ENCODE measurements around the gene ZFP64. TPM values are rescaled to one million over a fixed set of nuclear protein-coding genes. Genes with fewer than 3 reads are reported as not detected.
"Not testable (repeated sequence)": the region's sequence is repeated elsewhere in the genome, so short reads cannot be mapped to it uniquely, and the experiment has no call there.

Gene ZFP64
- total RNA-seq, 1 donor from 2014 or later: 12.9 TPM

DNA sequence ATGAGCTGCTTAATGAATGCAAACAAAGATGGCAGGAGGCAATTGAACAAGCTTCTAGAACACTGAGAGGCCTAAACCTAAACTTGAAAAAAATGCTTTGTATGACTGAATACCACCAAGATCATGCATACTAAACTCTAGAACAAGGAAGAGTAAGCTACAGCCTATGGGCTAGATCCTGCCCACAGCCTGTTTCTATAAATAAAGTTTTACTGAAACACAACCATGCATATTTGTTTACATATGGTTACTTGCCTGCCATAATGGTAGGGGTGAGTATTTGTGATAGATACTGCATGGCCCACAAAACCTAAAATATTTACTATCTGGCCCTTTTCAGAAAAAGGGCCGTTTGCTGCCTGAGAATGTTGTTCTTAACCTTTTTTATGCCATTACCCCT lies 37.0 kb downstream of the ZFP64 start:
- ATAC-seq: no peak

DNA sequence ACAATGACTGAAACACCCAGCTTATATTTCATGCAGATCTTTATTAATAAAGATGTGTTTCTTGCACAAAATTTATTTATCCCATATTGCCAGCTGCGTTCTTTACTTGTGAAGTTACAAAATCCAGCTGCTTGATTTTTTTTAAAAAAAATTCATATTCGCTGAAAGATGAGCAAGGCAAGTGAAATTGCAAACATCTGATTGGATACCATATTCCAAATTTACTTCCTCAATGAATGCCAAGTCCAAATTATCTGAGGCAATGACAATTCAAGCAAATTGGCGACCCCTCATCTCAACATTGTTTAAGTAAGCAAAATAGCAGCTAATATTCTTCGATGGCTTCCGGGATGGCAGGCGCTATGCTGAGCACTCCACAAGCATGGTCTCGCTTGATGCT lies 37.7 kb downstream of the ZFP64 start:
- no peak for ATAC-seq

DNA sequence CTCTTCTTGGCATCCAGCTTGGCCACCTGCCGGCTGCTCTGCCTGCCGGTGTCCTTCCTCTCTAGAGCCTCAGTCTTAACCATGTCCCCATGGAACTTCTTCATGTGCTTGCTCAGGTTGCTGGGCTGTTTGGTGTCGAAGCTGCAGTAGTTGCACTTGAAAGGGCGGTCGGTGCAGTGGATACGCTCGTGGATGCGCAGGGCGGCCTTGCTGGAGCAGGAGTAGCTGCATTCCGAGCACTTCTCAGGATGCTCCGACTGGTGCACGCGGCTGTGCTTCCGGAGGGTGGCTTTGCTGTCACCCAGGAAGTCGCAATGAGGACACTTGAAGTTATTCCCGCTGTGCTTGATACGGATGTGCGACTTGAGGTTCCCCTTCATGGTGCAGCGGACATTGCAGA lies 38.7 kb downstream of the ZFP64 start:
- no peak for ATAC-seq

DNA sequence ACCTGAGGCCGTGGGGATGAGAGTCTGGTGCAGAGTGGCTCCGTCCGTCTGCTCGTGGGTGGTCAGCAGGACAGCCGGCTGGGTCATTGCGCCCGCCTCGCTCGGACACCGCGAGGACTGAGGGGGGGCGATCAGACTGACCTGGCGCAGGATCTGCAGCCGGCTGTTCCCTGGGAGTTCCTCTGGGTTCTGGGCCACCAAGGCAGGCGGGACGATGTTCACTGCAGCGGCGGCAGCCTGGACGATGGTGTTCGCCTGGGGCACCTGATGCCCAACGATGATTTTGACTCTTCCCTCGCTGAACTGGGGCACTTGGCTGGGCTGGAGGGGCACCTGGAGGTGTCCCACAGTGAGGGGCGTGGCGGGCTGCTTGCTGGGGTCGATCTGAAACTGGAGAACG lies 39.2 kb downstream of the ZFP64 start:
- no peak for ATAC-seq

DNA sequence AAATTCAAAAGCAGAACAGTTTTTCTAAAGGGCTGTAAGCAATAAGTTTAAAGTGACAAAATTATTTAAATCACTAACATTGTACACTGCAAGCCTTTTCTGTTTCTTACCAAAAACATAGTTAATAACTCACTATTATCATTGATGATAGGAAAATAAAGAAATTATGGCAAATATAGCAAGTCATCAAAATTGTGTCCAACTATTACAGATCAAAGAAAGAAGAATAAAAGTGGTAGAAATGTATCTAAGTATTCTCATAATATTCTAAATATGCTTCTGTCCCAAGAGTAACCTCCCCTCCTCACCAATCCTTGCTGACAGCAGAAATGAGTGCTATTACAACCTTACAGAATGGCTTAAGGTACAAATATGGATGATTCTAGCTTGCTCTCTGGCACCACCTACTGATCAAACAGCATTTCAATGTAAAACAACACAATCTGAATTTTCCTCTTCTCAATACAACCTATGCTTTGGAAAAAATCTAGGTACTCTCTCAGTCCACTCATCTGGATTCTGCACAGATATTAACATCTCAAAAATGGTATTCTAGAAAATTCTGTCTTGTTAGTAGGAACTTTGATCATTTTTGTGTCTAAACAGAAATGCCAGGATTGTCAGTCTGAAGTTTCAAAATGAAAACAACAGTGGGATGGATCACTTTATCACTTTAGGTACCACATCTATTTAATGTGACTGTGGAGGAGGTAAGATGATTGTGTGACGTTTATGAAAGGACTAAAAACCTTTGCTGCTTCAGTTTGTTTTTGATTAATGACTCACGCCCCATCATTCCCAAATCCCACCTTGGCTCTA lies 40.9 kb downstream of the ZFP64 start:
- ATAC-seq: peak; percentile 29

DNA sequence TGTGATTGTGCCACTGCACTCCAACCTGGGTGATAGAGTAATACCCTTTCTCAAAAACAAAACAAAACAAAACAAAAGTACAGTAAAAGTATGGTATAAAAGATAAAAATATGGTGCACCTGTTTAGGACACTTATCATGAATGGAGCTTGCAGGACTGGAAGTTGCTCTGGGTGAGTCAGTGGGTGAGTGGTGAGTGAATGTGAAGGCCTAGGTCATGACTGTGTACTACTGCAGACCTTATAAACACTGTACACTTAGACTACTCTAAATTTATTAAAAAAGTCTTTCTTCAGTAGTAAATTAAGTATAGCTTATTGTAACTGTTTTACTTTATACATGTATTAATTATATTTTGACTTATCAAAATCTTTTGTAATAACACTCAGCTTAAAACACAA lies 46.0 kb downstream of the ZFP64 start:
- ATAC-seq: no peak

DNA sequence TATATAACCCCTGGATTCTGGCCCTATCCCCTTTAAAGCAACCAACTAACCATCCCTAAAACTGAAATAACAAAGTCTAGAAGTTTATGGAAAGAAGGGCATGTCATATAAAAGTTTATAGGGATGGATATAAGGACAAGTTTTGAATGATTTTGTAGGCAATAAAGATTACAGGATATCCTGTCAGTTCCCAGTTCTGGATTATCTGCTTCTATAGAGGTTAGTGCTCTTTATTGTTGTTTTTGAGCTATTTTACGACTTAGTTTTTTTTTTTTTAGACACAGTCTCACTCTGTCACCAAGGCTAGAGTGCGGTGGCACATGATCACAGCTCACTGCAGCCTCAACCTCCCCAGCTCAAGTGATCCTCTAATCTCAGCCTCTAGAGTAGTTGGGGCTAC lies 48.3 kb downstream of the ZFP64 start:
- ATAC-seq: no peak

DNA sequence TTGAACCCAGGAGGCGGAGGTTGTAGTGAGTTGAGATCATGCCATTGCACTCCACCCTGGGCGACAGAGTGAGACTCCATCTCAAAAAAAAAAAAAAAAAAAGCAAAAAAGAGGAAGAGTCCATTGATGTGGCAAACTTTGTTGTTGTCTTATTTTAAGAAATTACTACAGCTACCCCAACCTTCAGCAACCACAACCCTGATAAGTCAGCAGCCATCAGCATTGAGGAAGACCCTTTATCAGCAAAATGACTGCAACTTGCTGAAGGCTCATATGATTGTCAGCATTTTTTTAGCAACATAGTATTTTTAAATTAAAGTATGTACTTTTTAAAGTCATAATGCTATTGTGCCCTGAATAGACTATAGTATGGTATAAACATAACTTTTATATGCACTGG lies 48.8 kb downstream of the ZFP64 start:
- ATAC-seq: no peak

DNA sequence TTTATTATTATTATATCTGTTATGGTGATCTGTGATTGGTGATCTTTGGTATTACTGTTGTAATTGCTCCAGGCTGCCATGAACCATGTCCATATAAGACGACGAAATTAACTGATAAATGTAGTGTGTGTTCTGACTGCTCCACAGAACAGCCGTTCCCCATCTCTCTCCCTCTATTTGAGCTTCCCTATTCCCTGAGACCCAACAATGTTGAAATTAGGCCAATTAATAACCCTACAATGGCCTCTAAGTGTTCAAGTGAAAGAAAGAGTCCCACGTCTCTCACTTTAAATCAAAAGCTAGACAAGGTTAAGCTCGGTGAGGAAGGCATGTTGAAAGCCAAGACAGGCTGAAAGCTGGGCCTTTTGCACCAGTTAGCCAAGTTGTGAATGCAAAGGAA lies 51.6 kb downstream of the ZFP64 start:
- ATAC-seq: no peak

DNA sequence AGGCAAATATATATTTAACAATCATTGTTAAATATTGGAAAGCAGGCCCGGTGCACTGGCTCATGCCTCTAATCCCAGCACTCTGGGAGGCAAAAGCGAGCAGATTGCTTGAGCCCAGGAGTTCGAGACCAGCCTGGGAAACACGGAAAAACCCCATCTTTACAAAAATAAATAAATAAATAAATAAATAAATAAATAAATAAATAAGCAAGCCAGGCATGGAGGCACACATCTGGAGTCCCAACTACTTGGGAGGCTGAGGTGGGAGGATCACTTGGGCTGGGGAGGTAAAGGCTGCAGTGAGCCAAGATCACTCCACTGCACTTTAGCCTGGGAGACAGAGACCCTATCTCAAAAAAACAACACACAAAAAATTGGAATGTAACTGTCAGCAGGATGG lies 53.7 kb downstream of the ZFP64 start:
- no peak for ATAC-seq

DNA sequence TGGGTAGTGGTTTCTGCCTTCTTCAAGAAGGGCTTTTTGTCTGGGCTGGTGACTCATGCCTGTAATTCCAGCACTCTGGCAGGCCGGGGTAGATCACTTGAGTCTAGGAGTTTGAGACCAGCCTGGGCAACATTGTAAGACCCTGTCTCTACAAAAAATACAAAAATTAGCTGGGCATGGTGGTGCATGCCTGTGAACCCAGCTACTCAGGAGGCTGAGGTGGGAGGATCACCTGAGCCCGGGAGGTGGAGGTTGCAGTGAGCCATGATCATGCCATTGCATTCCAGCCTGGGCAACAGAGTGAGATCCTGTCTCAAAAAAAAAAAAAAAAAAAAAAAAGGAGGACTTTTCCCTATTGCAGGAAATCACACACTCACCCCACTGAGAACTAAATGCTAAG lies 57.9 kb downstream of the ZFP64 start:
- not testable (repeated sequence) for ATAC-seq

DNA sequence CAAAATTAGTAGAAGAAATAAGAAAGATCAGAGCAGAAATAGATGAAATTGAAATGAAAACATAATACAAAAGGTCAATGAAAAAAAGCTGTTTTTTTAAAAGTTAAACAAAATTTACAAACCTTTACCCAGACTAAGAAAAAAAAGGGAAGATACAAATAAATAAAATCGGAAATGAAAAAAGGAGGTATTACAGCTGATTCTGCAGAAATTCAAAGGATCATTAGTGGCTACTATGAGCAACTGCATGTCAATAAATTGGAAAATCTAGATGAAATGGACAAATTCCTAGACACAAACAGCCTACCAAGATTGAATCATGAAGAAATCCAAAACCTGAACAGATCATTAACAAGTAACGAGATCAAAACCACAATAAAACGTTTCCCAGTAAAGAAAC lies 59.2 kb downstream of the ZFP64 start:
- ATAC-seq: no peak

DNA sequence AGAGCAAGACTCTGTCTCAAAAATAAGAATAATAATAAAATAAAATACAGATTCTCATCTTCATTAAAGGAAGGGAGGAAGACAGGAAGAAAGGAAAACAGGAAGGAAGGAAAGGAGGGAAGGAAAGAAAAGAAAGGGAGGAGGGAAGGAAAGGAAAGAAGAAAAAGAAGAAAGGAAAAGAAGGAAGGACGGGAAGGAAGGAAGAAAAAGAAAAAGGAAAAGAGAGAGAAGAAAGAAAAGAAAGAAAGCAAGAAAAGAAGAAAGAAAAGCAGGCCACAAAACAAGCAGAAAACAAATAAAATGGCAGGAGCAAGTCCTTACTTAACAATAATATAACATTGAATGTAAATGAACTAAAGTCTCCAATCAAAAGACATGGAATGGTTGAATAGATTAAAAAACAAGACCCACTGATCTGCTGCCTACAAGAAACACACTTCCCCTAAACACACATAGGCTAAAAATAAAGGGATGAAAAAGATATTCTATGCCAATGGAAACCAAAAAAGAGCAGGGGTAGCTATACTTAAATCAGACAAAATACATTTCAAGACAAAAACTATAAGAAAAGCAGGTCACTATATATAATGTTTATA lies 60.4 kb downstream of the ZFP64 start:
- ATAC-seq: no peak

DNA sequence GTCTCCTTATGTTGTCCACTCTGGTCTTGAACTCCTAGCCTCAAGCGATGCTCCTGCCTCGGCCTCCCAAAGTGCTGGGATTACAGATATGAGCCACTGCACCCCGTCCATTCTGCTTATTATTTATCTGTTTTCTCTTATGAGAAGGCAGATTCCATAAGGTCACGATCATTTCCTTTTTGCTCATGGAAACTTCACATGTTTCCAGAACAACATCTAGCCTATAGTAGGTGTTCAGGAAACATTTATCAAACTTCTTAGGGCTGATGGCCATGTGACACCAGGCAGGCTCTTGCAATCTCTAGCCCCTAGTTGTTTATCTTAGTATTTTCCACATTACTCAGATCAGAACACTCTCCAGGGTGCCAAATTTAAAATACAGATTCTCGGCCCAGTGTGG lies 61.2 kb downstream of the ZFP64 start:
- ATAC-seq: no peak

DNA sequence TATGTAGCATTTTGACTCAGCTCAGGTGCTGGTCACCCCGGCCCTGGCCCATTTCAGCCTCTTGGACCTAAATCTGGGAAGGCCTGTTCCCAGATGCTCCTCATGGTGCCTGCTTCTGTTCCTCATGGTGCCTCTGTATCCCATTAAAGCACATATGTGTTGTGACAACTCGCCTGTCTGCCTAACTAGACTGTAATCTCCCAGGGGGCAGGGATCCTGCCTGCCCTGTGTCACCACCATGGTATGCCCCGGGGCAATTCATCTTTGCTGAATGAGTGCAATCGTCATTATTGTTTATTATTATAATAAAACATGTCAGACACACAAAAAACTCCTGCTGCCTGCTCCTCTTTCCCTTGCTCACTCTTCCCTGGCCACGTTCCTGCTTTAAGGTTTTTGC lies 62.0 kb downstream of the ZFP64 start:
- ATAC-seq: no peak

DNA sequence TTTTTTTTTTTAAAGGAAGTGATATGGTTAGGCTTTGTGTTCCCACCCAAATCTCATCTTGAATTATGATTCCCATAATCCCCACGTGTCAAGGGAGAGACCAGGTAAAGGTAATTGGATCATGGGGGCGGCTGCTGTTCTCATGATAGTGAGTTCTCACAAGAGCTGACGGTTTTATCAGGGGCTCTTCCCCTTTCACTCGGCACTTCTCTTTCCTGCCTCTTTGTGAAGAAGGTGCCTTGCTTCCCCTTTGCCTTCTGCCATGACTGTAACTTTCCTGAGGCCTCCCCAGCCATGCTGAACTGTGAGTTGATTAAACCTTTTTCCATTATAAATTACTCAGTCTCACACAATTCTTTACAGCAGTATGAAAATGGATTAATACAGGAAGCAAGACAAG lies 64.3 kb downstream of the ZFP64 start:
- ATAC-seq: no peak

DNA sequence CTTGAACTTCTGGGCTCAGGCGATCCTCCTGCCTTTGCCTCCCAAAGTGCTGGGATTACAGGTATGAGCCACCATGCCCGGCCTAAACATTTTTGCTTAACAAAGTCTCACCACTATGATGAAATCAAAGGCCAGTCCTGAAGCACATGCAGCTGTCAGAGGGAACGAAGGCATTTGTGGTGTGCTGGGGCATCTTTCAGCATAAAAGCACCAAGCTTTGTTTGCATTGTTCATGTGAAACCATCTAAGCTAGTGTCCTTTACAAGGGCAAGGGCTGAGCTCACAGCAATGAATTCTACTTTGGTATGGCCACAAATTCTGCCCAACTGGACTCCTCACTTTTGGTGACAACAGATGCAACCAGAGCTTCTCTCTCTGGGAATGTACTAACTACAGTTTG lies 66.8 kb downstream of the ZFP64 start:
- no peak for ATAC-seq

DNA sequence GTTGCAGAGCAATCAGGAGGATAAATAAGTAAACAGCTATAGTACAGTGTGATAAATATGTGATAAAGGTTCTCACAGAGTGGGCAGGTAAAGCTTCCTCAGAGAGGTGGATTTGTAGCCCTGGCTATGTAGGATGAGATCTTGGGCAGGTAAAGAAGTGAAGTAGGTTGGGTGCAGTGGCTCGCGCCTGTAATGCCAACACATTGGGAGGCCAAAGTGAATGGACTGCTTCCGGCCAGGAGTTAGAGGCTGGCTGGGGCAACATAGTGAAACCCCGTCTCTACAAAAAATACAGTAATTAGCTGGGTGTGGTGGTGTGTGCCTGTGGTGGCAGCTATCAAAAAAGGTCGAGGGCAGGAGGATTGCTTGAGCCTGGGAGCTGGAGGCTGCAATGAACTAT lies 72.9 kb downstream of the ZFP64 start:
- no peak for ATAC-seq

DNA sequence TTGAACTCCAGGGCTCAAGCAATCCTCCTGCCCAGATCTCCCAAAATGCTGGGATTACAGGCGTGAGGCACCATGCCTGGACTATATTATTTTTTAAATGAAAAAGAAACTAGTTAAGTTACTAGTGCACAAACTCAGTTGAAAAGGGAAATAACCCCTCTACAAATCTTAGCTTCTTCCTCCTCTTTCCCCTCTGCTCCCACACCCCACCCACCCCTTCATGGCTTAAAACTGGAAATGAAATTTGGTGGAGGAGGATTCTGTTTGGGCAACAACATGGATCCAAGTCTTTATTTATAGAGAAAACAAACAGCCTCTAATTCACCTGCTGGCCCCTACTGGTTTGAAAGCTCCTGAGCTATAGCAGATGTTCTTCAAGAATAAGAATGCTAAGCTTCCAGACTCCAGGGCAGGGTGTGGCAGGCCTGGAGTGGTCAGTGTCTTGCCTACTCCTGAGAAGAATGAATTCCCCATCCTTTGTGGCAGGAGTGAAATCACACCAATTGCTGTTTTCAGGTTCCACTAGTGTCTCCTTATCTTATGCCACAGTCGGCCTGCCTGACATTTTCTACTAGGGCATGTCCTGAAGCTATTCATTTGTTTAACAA lies 73.5 kb downstream of the ZFP64 start:
- no peak for ATAC-seq

DNA sequence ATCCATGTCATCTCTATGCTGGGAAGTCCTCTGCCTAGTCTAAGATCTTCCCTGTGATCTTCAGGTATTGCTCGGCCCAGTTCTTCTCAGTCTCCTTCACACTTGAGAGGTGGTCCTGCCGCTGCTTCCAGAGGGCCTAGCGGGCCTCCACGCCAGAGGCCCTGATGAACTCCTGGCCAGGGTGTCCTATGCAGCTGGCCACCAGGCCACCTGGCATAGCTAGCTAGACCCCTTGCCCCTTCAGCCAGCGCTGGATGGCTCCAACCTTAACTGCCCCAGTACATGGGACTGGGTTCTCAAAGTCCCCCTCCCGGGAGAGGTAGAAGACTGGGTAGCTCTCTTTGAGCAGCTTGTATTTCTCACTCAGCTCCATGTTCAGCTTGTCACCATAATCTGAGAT lies 81.1 kb downstream of the ZFP64 start:
- ATAC-seq: no peak

DNA sequence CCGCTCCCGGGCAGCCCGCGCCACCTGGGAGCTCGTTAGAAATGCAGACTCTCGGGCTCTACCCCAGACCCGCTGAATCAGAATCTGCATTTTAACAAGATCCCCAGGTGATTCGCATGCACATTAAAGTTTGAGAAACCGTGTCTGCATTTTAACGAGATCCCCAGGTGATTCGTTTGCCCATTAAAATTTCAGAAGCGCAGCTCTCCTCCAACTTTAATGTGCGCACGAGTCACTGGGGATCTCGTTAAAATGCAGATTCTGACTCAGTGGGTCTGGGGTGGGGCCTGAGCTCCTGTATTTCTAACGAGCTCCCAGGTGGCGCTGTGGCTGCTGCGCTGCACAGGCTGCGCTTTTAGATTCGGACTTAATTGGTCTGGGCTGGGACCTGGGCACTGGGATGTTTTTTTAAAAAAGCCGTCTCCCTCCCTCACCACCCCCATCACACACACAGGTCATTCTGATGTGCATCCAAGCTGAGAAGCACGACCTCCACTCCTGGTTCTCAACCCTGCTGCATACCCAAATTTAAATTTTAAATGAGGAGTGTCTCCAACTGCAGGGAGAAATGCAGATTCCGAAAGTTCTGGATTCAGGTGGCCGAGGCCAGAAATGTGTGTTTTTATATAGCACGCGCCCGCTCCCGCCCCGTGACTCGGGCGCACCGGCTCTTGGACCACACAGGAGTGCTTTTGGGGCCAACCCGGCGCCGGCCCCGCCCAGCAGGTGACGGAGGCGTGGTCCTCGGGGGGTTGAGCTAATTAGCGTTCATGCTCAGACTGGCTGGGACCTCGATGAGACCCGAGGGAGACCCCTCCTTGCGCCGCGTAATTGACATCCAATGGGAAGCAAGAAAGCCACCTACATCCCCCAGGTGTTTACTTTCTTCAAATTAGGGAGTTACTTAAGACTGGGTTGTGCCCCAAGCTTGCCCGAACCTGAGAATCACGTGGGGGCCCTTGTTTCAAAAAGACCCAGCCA lies 85.8 kb downstream of the ZFP64 start:
- ATAC-seq: peak; percentile 84

DNA sequence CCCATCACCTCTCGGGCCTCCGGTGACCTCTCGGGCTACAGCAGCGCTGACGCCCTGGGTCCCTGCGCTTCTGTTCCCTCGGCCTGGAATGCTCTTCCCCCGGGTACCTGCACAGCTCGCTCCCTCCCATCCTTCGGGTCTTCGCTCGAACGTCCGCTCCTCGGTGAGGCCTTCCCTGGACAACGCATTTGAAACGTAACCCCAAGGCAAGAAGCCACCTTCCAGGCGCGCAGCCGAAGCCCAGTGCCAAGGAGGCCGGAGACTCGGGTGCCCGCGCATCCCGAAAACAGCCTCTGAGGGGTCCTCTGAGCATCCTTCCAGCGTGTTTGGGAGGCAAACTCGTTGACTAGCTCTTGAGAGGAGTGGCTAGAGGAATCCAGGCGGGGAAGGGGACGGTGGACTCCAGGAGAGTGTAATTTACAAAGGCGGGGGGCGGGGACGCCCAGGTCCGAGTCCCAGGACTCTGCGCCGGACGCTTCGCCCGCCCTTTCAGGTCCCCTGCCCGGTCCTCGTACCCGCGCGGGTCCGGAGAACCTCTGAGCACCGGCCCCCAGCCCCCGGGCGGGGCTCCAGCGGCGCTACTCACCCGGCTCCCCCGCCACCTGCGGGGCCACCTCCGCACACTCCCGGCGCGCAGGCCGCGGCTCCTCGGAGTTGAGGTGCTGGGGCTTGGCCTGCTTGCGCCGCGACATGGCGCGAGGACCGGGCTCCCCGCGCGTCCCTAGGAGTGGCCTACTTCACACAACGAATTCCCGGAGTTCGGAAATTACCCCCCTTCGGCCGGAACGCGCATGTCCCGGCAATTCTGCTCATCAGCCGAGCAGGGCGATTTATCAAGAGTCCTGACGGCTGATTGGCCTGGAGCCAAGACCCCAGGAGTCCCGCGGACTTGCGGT lies 86.8 kb downstream of the ZFP64 start:
- peak; percentile 26 for ATAC-seq

Measured in esophagus mucosa (tissue), 1 donor.